Lower lobe of right lung (tissue), 2 donors: ENCODE measurements around the gene DIPK1B. TPM values are rescaled to one million over a fixed set of nuclear protein-coding genes. Genes with fewer than 3 reads are reported as not detected.
A peak's percentile ranks its signal among the peaks of the same experiment; 100 is the strongest.
"Not testable (repeated sequence)": the region's sequence is repeated elsewhere in the genome, so short reads cannot be mapped to it uniquely, and the experiment has no call there.

Source experiments
- ATAC-seq, 2 donors: fragments of 200-7000 bp; cut with Tn5 transposase; one replicate each; pipeline ENCODE4 v1.9.1; 2020 to 2022; ENCODE audit warnings: mild to moderate bottlenecking in 2 of 2, moderate library complexity in 2 of 2
- DNase-seq: peaks from one replicate; pipeline ENCODE4 v3.0.0-alpha.2; 2020
- H3K27ac ChIP-seq: fragments of 200-600 bp; one replicate; pipeline ENCODE4 v1.8.0; 2022
- H3K27me3 ChIP-seq: fragments of 200-600 bp; one replicate; pipeline ENCODE4 v1.8.0; 2022; ENCODE audit warnings: low read depth
- H3K36me3 ChIP-seq: fragments of 200-600 bp; one replicate; pipeline ENCODE4 v1.8.0; 2022; ENCODE audit warnings: mild to moderate bottlenecking
- H3K4me1 ChIP-seq: fragments of 200-600 bp; one replicate; pipeline ENCODE4 v1.8.0; 2022
- H3K4me3 ChIP-seq: fragments of 200-600 bp; one replicate; pipeline ENCODE4 v1.8.0; 2022; ENCODE audit warnings: mild to moderate bottlenecking
- H3K9me3 ChIP-seq: fragments of 200-600 bp; one replicate; pipeline ENCODE4 v1.8.0; 2022
- intact Hi-C: fragments of 100-400 bp; cut with DNase I; formaldehyde crosslinking; loops from one replicate; pipeline ENCODE4 v1.11.0; 2022
- total RNA-seq: library from RNA; stranded (reverse); fragmentation: NEBNext Ultra II Directional; extraction: Animal tissue kit (Norgen Biotek cat#: 25700); gene quantifications from one replicate; pipeline ENCODE4 v1.2.1, GENCODE V29; 2021
- TF ChIP-seq, protein P1 (sequence below): fragments of 200-600 bp; IDR thresholded peaks from one replicate; pipeline ENCODE4 v1.8.0; 2022; ENCODE audit warnings: antibody characterized with exemption, mild to moderate bottlenecking
- donor health status: DM: no; HTN: yes; CAD: no; lungs with severe emphysema.

DIPK1B gene
- total RNA-seq, 1 donor from 2014 or later = 15.1 TPM

DNA sequence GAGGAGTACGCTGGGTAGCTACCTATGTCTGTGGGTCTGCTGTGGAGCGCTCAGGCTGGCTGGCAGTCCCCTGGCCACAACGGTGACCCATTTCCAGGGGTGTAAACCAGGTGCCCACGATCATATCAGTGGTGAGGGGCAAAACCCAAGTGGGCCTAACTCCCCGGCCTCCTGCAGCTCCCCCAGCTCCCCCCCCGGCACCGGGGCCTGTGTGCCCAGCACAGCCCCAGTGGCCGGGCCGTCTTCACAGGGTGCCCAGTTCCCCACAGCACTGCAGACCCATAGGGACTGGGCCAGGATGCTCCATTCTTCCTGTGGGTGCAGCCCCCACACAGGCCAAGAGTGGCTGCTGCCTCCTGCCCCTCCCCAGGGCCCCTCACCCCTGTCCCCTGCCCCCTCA is 46.6 kb downstream of the DIPK1B start:
- no peaks in the 10 kb centered on the region for H3K4me1 ChIP-seq
- TF ChIP-seq, protein P1, sequence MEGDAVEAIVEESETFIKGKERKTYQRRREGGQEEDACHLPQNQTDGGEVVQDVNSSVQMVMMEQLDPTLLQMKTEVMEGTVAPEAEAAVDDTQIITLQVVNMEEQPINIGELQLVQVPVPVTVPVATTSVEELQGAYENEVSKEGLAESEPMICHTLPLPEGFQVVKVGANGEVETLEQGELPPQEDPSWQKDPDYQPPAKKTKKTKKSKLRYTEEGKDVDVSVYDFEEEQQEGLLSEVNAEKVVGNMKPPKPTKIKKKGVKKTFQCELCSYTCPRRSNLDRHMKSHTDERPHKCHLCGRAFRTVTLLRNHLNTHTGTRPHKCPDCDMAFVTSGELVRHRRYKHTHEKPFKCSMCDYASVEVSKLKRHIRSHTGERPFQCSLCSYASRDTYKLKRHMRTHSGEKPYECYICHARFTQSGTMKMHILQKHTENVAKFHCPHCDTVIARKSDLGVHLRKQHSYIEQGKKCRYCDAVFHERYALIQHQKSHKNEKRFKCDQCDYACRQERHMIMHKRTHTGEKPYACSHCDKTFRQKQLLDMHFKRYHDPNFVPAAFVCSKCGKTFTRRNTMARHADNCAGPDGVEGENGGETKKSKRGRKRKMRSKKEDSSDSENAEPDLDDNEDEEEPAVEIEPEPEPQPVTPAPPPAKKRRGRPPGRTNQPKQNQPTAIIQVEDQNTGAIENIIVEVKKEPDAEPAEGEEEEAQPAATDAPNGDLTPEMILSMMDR = no peak
- H3K9me3 ChIP-seq = no peaks in the 10 kb centered on the region
- no peaks in the 10 kb centered on the region for H3K36me3 ChIP-seq
- ATAC-seq = no peak
- no peak overlapping the region for H3K27ac ChIP-seq
- peaks cover 10% of the 10 kb centered on the region for H3K27me3 ChIP-seq
- H3K4me3 ChIP-seq = no peak overlapping the region
- intact Hi-C loops = no loop called here
- DNase-seq = peak; percentile 30

DNA sequence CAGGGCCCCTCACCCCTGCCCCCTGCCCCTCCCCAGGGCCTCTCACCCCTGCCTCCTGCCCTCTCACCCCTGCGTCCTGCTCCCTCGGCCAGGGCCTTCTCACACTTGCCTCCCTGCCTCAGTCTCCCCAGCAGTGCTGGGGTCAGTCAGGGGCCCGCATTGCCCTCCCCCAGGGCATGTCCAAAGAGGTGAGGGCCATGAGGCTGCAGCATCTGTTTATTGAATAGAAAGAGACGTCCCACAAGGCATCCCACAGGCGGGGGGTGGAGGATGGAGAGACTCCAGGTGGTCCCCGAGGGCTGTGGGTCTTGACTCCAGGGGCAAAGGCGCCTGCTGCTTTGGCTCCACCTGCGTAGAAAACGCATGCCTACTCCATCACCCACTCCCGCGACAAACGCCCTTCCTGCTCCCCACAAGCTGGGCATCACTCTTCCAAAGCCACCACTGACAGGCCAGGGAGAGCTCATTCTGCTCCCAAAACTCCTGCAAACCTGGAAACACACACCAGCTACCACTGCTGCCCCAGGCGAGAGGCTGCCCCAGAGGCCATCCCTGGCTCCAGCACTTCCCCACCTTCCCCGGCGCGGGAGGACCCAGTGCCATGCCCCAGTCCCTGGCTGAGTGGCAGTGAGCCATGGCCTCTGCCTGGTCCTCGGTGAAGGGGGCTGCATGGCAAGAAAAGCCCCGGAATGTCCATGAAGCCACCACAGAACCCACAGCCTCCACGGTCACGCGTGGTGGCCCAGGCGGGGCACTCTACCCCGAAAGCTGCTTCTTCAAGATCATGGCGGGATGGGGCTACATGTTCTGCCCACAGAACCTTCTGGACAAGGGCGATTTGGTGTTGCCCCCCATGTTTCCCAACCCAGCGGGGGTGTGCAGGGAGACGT is 47.3 kb downstream of the DIPK1B start:
- Histone ChIP-seq H3K36me3 (no peaks in the 10 kb centered on the region), H3K9me3 (no peaks in the 10 kb centered on the region), H3K27ac (no peak overlapping the region), H3K4me1 (no peaks in the 10 kb centered on the region), H3K27me3 (peaks cover 15% of the 10 kb centered on the region), H3K4me3 (no peak overlapping the region)
- peak; percentile 41 for DNase-seq
- ATAC-seq = no peak
- intact Hi-C loops = no loop called here
- TF ChIP-seq, protein P1 = no peak

DNA sequence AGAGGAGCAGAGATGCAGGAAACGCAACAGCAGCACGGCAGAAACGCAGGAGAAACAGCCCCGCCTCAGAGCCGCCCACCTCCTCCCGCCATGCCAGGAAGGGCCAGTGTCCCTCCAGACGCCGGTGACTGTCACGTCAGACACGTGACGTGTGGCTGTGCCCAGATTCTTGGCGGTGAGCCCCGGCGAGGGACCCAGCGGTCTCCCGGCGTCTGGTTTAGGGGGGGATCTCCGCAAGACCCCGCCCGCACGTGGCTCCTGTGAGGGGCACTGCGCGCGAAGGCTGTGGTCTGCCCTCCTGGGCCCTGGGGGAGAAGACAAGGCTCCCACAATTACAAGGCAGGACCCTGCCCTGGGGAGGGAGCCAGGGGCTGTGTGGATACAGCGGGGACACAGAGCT is 48.1 kb downstream of the DIPK1B start:
- DNase-seq = peak; percentile 41

DNA sequence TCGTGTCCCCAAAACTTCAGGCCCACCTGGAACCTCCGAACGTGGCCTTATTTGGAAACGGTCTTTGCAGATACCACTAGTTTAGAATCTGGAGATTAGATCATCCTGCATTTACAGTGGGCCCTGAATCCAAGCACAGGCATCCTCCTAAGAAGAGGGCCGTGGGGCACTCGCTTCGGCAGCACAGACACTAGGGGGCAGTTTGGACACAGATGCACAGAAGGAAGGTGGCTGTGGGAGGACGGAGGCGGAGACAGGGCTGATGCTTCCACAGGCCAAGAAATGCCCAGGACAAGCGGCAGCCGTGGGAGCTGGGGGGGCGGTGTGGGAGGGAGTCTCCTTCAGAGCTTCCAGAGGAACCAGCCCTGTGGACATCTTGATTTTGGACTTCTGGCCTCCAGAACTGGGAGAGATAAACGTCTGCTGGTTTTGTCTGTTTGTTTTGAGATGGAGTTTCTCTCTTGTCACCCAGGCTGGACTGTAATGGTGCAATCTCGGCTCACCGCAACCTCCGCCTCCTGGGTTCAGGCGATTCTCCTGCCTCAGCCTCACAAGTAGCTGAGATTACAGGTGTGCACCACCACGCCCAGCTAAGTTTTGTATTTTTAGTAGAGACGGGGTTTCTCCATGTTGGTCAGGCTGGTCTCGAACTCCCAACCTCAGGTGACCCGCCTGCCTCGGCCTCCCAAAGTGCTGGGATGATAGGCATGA is 48.6 kb downstream of the DIPK1B start:
- peak; percentile 60 for DNase-seq
- intact Hi-C loops = not testable (repeated sequence)

More for the DNA sequence above, 48.1 kb downstream of the DIPK1B start:
- Histone ChIP-seq H3K9me3 (no peaks in the 10 kb centered on the region), H3K27ac (no peak overlapping the region), H3K4me1 (no peaks in the 10 kb centered on the region), H3K27me3 (peaks cover 16% of the 10 kb centered on the region), H3K4me3 (no peak overlapping the region), H3K36me3 (no peaks in the 10 kb centered on the region)
- intact Hi-C loops = no loop called here
- ATAC-seq = no peak
- TF ChIP-seq, protein P1 = no peak

DNA sequence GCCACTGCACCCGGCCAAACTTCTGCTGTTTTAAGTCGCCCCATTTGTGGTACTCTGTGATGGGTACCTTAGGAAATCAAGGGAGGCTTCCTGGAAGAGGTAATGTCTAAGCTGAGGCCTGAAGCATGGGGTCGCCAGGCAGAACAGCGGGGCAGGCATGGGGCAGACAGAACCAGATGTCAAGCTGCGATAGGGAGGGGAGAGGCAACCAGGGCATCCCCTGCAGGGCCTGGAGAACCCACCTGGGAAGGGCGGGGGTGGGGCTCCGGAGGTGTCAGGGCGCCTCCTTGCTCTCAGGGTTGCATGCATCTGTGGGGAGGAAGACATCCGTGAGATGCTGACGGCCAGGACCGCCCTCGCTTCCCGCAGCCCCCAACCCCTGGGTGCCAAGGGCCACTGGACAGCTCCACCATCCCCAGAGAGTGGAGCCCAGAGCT is 49.2 kb downstream of the DIPK1B start:
- H3K4me3 ChIP-seq = no peak overlapping the region
- no peaks in the 10 kb centered on the region for H3K36me3 ChIP-seq
- H3K4me1 ChIP-seq = no peaks in the 10 kb centered on the region
- ATAC-seq (no peak), DNase-seq (peak; percentile 34)
- peaks cover 16% of the 10 kb centered on the region for H3K27me3 ChIP-seq
- H3K27ac ChIP-seq = no peak overlapping the region
- TF ChIP-seq, protein P1 = no peak
- intact Hi-C loops = no loop called here
- no peaks in the 10 kb centered on the region for H3K9me3 ChIP-seq

More for the DNA sequence above, 48.6 kb downstream of the DIPK1B start:
- not testable (repeated sequence) for H3K4me1 ChIP-seq, H3K9me3 ChIP-seq, H3K36me3 ChIP-seq, H3K27ac ChIP-seq, H3K4me3 ChIP-seq
- peaks cover 16% of the 10 kb centered on the region for H3K27me3 ChIP-seq
- TF ChIP-seq, protein P1 = peak; percentile 35
- ATAC-seq = peak; percentile 8 to 34
